Raji (cell line): ENCODE measurements around the gene UPK3A.

Source experiments
- POLR2A ChIP-seq: IDR thresholded peaks from 2 replicates; pipeline ENCODE4 v1.6.1; 2011; ENCODE audit warnings: low read depth, low read length, control low read depth; ENCODE audit not compliant: insufficient read depth

UPK3A gene

DNA sequence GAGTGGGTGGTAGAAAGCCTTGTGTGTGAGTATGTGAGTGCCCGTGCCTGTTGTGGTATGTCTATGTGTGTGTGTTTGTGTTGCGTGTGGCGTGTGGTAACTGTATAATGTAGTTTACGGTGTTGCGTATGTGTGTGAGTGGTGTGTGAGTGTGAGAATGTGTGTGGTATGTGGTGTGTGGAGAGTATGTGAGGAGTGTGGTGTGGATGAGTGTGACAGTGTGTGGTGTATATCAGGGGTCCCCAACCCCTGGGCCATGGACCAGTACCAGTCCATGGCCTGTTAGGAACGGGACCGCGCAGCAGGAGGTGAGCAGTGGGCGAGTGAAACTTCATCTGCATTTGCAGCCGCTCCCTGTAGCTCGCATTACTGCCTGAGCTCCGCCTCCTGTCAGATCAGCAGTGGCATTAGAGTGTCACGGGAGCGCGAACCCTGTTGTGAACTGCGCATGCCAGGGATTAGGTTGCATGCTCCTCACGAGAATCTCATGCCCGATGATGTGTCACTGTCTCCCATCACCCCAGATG, 5.7 kb downstream of the UPK3A start:
- TF ChIP-seq POLR2A, result no peak

DNA sequence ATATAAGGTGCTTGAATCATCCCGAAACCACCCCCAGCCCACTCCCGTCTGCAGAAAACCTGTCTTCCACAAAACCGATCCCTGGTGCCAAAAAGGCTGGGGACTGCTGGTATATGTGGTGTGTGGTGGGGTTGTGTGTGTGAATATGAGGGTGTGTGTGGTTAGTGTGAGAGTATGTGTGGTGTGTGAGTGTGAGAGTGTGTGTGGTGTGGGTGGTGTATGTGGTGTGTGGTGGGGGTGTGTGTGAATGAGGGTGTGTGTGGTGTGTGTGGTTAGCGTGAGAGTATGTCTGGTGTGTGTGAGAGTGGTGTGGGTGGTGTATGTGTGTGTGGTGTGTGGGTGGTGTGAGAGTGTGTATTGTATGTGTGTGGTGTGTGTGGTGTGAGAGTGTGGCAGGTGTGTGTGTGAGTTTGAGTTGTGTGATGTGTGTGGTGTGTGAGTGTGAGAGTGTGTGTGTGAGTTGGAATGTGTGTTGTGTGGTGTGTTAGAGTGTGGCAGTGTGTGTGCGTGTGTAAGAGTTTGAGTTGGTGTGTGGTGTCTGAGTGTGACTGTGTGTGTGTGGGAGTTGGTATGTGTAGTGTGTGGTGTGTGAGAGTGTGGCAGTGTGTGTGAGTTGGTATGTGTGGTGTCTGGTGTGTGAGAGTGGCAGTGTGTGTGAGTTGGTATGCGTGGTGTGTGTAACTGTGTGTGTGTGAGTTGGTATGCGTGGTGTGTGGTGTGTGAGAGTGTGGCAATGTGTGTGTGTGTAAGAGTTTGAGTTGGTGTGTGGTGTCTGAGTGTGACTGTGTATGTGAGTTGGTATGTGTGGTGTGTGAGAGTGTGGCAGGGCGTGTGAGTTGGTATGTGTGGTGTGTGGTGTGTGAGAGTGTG, 6.5 kb downstream of the UPK3A start:
- TF ChIP-seq POLR2A, result no peak

DNA sequence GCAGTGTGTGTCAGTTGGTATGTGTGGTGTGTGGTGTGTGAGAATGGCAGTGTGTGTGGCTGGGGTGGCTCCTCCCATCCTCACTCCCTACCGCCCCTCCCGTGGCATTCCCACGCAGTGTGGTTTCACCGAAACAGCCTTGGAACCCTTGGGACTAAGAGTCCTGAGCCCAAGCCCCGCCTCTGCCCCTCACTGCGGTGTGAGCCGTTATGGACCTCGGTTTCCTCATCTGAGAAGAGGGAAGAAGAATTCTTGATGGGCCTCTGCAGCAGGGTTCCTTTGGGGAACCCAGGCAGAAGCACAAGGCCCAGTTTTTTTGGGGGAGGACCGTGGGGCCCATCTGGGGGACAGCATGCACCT, 7.2 kb downstream of the UPK3A start:
- no peak for TF ChIP-seq POLR2A

DNA sequence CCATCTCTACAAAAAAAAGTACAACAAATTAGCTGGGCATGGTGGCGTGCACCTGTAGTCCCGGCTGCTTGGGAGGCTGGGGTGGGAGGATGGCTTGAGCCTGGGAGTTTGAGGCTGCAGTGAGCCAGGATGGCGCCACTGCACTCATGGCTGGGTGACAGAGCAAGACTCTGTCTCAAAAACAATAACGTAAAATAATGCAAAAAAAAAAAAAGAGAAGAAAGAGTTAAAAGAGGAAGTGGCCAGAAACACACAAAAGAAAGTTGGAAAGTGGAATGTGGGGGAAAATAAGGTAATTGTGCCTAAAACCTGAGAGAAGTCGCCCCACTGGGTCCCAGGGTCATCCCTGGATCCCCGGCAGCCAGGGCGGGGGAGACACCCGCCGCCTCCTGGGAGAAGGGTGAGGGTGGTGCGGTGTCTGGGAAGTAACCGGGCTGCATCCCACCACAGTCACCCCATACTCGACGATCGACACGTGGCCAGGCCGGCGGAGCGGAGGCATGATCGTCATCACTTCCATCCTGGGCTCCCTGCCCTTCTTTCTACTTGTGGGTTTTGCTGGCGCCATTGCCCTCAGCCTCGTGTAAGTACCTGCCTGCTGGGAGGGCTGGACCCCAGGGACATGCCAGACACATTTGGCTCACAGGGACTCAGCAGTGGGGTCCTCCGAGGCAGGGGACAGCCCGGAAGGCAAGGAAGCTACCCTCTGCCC, 8.1 kb downstream of the UPK3A start:
- no peak for TF ChIP-seq POLR2A

DNA sequence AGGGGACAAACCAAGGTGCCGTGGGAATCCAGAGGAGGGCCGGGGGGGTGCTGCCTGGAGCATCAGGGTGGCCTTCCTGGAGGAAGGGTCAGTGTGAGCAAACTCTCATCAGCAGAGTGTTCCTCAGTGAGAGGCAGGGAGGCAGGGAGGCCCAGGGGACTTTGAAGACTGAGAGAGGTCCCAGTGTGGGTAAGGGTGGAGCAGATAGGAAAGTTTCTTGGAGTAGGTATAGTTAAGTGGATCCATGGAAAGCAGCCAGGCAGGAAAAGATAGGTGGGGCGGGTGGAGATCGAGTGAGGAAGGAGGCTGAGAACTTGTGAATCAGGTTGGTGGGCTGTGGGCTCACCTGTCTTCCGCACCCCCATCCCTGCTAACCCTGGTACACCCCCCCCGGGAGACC, 9.3 kb downstream of the UPK3A start:
- TF ChIP-seq POLR2A, result no peak

DNA sequence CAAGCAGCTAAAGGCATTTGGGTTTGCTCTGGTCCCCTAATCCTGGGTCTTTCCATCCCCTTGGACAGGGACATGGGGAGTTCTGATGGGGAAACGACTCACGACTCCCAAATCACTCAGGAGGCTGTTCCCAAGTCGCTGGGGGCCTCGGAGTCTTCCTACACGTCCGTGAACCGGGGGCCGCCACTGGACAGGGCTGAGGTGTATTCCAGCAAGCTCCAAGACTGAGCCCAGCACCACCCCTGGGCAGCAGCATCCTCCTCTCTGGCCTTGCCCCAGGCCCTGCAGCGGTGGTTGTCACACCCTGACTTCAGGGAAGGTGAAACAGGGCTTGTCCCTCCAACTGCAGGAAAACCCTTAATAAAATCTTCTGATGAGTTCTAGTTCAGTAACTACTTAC, 10.7 kb downstream of the UPK3A start:
- TF ChIP-seq POLR2A, result no peak

DNA sequence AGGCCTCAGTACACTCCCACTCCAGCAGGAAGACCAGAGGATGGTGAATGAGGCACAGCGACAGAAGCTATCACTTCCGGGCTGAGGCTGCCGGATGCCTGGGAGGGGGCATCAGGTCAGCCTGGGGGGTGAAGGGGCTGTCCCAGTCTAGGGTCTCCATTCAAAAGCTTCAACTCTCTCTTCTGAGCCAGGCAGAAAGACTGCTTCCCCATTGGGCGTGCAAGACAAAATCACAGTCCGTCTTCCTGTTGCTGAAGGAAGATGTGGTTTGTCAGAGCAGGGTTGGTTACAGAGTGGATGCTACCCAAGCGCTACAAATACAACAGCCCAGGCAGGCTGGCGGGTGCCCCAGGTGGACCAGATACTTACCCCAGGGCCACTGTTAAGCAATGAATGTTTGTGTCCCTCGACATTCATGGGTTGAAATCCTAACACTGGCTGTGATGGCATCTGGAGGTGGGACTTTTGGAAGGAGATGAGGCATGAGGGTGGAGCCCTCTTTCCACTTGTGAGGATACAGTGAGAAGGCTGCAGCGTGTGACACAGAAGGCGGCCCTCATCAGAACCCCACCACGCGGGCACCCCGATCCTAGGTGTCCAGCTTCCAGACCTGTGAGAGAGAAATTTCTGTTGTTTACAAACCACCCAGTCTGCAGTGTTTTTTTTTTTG, 12.0 kb downstream of the UPK3A start:
- no peak for TF ChIP-seq POLR2A

DNA sequence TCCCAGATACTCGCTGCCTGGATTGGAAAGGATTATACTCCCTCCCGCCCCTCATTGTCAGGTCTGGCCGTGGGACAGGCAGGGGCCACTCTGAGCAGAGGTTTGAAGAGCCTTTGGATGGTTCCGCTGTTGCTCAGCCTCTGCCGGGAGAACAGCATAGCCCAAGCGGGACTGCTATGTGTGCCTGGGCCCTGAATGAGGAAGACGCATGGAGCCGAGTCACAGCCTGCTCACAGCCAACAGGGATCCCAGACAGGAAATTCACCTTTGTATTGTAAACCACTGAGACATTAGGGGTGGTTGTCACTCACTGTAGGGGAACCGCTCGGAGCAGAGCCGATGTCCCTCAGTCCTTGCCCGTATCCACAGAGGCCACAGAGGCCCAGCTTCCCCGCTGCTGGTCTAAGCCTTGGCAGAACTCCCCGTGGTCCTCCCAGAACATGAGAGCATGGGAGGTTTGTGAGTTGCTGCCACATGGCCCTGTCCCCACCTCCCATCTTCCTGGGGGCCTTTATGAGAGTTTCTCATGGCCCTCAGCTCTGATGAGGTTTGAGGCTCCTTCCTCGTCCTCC, 14.3 kb downstream of the UPK3A start:
- TF ChIP-seq POLR2A, result no peak

DNA sequence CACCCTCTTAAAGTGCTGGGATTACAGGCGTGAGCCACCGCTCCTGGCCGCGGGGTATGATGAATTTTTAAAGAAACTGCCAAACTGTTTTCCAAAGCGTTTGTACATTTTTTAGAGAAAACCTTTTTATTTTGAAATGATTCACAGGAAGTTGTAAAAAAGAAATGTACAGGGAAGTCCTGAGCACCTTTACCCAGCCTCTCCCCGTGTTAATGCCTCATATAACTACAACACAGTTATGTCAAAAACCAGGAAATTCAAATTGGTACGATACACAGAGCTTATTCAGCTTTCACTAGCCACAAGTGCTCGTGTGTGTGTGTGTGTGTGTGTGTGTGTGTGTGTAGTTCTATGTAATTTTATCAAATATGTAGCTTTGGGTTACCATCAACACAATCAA, 18.0 kb downstream of the UPK3A start:
- no peak for TF ChIP-seq POLR2A

DNA sequence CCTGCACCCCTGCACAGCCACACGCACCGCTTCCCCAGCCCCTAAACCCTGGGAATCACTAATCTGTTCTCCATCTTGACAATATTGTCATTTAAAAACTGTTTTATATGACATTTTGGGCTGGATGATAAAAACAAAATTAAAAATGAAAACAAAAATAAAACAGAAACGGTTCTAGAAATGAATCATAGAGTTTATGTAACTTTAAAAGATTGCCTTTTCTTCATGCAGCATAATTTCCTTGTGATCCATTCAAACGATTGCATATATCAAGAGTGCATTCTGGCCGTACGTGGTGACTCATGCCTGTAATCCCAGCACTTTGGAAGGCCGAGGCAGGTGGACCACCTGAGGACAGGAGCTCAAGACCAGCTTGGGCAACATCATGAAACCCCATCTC, 18.4 kb downstream of the UPK3A start:
- TF ChIP-seq POLR2A, result no peak

DNA sequence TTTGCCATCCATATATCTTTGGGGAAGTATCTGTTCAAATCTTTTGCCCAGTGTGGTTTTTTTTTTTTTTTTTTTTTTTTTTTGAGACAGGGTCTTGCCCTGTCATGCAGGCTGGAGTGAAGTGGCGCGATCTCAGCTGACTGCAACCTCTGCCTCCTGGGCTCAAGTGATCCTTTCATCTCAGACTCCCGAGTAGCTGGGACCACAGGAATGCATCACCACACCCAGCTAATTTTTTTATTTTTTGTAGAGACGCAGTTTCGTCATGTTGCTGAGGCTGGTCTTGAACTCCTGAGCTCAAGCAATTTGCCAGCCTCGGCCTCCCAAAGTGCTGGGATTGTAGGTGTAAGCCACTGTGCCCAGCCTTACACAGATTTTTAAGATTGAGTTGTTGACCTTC, 20.2 kb downstream of the UPK3A start:
- no peak for TF ChIP-seq POLR2A

DNA sequence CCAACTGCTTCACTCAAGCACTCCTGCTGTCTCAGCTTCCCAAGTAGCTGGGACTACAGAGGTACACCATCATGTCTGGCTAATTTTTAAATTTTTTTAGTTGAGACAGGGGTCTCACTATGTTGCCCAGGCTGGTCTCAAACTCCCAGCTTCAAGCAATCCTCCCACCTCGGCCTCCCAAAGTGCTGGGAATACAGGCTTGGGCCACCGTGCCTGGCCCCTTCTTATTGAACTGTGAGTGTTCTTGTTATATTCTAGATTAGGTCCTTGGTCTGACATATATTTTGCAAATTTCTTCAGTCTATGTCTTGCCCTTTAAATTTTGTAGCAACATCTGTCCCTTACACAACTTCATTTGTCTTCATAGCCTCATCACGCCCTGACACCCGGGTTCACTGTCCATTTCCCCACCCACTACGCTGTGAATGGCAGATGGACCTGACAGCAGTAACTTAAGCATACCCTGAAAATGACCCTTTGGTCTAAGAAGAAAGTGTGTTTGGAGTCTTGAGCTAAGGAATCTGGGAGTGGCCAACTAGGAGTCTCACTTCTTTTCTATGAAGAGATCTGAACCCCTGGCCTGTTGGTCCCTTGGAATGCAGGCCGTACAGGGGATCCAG, 20.8 kb downstream of the UPK3A start:
- no peak for TF ChIP-seq POLR2A

DNA sequence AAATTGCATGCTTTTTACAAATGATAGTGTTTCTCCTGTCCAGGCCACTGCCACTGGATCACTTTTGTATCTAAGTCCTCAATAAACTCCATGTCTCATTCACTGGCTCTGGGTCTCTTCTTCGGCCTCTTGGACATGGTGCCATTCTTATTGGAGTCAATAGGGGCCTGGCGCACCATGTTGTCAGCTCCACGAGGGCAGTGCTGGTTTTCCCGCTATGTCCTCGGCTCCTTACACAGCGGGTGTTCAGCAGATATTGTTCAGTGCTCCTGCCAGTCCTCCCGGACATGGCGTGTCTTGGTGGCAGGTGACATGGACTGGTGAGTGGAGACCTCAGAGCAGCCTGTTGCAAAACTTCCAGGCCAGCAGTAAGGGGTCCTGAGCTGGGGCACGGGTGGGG, 21.4 kb downstream of the UPK3A start:
- TF ChIP-seq POLR2A, result no peak

DNA sequence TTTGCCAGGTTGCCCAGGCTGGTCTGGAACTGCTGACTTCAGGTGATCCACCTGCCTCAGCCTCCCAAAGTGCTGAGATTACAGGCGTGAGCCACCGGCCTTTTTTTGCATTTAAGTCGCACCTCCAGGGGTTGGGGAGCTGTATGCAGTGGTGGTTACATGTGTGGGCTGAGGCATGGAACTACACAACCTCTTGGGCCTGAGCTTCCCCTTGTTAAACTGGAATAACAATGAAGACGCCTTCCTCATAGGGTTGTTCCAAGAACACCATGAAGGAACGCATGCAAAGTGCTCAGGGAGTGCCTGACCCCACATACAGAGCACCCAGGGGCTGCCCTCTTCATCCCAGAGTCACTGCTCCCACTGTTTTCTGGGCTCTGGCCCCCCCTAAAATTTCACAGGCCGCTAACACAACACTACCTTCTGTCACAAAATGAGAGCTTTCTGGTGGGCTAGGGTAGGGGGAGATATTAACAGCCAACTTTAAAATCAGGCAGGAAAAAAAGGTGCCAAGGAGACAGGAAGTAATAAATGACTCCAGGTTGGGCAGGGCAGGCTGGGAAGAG, 23.7 kb downstream of the UPK3A start:
- no peak for TF ChIP-seq POLR2A
